ENCODE data around the gene GALNT2. TPM values are rescaled to one million over a fixed set of nuclear protein-coding genes. Genes with fewer than 3 reads are reported as not detected.

The GALNT2 gene
- total and polyA plus RNA-seq, 12 donors = 22.3 to 220 (median 85.7) TPM

- WGBS, 4 donors = 56 to 69% (median 61%) methylated on average over 11 of the region's 11 CpGs
- TF ChIP-seq CTCF (IDR thresholded peaks at IDR 0.05) = no peak
- TF ChIP-seq POLR2A (IDR thresholded peaks at IDR 0.05) = no peak
- Histone ChIP-seq H3K27ac (peak overlapping the region; percentile 15 to 77 (median 43)), H3K27me3 (no peaks in the 10 kb centered on the region), H3K9me3 (replicated peaks in 1 of 3) (no peaks in the 10 kb centered on the region), H3K4me1 (replicated peaks in 1 of 2) (peaks cover 34 to 63% of the 10 kb centered on the region in 2 donors), H3K4me3 (no peak overlapping the region), H3K36me3 (replicated peaks in 1 of 2) (no peaks in the 10 kb centered on the region)
- intact Hi-C loops (cut with DNase I) = no loop called here
- DNase-seq = peak in 5 of 7 donors; percentile 45 to 76 (median 50)
These were observed 86.7 kb downstream of the GALNT2 start for GRCh38 chr1:230153641-230154296.

- TF ChIP-seq CTCF (IDR thresholded peaks at IDR 0.05) (no peak), POLR2A (IDR thresholded peaks at IDR 0.05) (no peak)
- H3K27me3 ChIP-seq = no peaks in the 10 kb centered on the region
- DNase-seq = no peak
- 61 to 75% (median 68%) methylated on average over 14 to 19 of the region's 19 CpGs for WGBS, 4 donors
- intact Hi-C loops (cut with DNase I) = no loop called here
- no peak overlapping the region for H3K4me3 ChIP-seq
- H3K27ac ChIP-seq = peak overlapping the region in 2 of 5 donors; percentile 72 to 77
- peaks cover 35 to 69% of the 10 kb centered on the region in 2 donors for H3K4me1 ChIP-seq (replicated peaks in 1 of 2)
- no peaks in the 10 kb centered on the region for H3K36me3 ChIP-seq (replicated peaks in 1 of 2)
- no peaks in the 10 kb centered on the region for H3K9me3 ChIP-seq (replicated peaks in 1 of 3)
These were observed 88.0 kb downstream of the GALNT2 start for GRCh38 chr1:230155021-230155420.

- intact Hi-C loops (cut with DNase I) = no loop called here
- DNase-seq = no peak
- Histone ChIP-seq H3K4me3 (no peak overlapping the region), H3K27ac (peak overlapping the region in 2 of 5 donors; percentile 72 to 77), H3K9me3 (replicated peaks in 1 of 3) (no peaks in the 10 kb centered on the region), H3K27me3 (no peaks in the 10 kb centered on the region), H3K4me1 (replicated peaks in 1 of 2) (peaks cover 35 to 65% of the 10 kb centered on the region in 2 donors), H3K36me3 (replicated peaks in 1 of 2) (no peaks in the 10 kb centered on the region)
- WGBS, 4 donors = 70 to 76% (median 72%) methylated on average over 4 of the region's 5 CpGs
- TF ChIP-seq CTCF (IDR thresholded peaks at IDR 0.05) (no peak), POLR2A (IDR thresholded peaks at IDR 0.05) (no peak)
These were observed 89.0 kb downstream of the GALNT2 start for GRCh38 chr1:230156068-230156467.

- Histone ChIP-seq H3K36me3 (replicated peaks in 1 of 2) (no peaks in the 10 kb centered on the region), H3K4me1 (replicated peaks in 1 of 2) (peaks cover 35 to 65% of the 10 kb centered on the region in 2 donors), H3K27me3 (no peaks in the 10 kb centered on the region), H3K4me3 (no peak overlapping the region), H3K27ac (peak overlapping the region in 2 of 5 donors; percentile 52 to 77), H3K9me3 (replicated peaks in 1 of 3) (no peaks in the 10 kb centered on the region)
- 59 to 80% (median 68%) methylated on average over 4 of the region's 4 CpGs for WGBS, 4 donors
- TF ChIP-seq POLR2A (IDR thresholded peaks at IDR 0.05) = no peak
- TF ChIP-seq CTCF (IDR thresholded peaks at IDR 0.05) = no peak
- intact Hi-C loops (cut with DNase I) = no loop called here
- peak in 1 of 7 donors; percentile 24 for DNase-seq
These were observed 89.5 kb downstream of the GALNT2 start for GRCh38 chr1:230156536-230156935.

Measured in adrenal gland (tissue), 12 donors.